Hepatocyte (in vitro differentiated cells): ENCODE measurements around the gene MTHFS.
"Not testable (repeated sequence)": the region's sequence is repeated elsewhere in the genome, so short reads cannot be mapped to it uniquely, and the experiment has no call there.

ENCODE experiments used
- CTCF ChIP-seq: fragments of 200-600 bp; sonication (generic); IDR thresholded peaks from 2 replicates; pipeline ENCODE4 v1.5.1; 2016; ENCODE audit warnings: antibody characterized with exemption, mild to moderate bottlenecking; ENCODE audit not compliant: poor library complexity
- EZH2 ChIP-seq: fragments of 200-600 bp; sonication (generic); IDR thresholded peaks from 2 replicates; pipeline ENCODE4 v1.6.1; 2016; ENCODE audit warnings: antibody characterized with exemption, mild to moderate bottlenecking, borderline replicate concordance

- TF ChIP-seq CTCF, EZH2: not testable (repeated sequence)
These were observed 29.3 kb upstream of the MTHFS start for GRCh38 chr15:79926116-79926515.
